Muscle of back (tissue), 11 donors: ENCODE results near the gene SGCD. TPM values are rescaled to one million over a fixed set of nuclear protein-coding genes. Genes with fewer than 3 reads are reported as not detected.
"Not testable (repeated sequence)": the region's sequence is repeated elsewhere in the genome, so short reads cannot be mapped to it uniquely, and the experiment has no call there.

Source experiments
- DNase-seq, 3 donors: peaks; one replicate each; pipeline versions ENCODE4 v3.0.0 to v3.0.0-alpha.2; 2013
- polyA plus RNA-seq, 10 donors: library from polyadenylated mRNA; unstranded; fragments of 120-200 nt; gene quantifications; one replicate each; pipeline ENCODE4 v1.2.1, GENCODE V29; 2013; ENCODE audit not compliant: insufficient read length in 10 of 10

Gene SGCD
- polyA plus RNA-seq, 10 donors = 77.3 to 113 (median 84.3) TPM

DNA sequence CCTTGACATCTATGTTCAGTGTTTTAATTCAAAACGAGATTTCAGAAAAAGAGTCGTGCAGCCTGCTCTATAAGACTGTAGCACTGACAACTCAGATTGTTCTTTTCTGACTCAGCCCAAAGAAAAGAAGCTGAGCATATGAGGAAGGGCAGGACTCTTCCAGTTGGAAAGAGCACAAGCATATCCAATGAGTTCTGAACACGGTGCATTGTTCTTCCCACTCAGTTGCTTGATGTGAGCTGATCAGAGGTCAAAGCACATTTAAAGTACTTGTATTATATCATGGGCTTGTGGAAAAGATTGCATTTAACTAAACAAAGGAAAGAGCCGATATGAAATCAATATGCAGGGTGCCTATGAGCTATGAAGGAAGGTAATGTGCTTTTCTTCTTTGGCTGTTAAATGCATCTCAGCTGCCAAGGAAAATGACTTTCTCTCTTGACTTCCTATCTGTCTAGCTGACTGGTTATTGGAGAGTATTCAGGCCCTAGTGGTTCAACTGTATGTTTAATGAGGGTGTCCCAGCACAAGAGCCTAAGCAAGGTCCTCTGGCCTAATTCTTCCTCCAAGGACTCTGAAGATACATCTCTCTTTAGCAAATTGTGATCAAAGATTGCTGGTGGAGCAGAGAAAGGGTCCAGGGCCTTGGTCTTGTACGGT is 296.5 kb downstream of the SGCD start:
- DNase-seq = no peak

- no peak for DNase-seq
These were observed 297.7 kb downstream of the SGCD start for GRCh38 chr5:156624686-156625085.

GRCh38 chr5:156628421-156628820 is 301.5 kb downstream of the SGCD start:
- no peak for DNase-seq

DNA sequence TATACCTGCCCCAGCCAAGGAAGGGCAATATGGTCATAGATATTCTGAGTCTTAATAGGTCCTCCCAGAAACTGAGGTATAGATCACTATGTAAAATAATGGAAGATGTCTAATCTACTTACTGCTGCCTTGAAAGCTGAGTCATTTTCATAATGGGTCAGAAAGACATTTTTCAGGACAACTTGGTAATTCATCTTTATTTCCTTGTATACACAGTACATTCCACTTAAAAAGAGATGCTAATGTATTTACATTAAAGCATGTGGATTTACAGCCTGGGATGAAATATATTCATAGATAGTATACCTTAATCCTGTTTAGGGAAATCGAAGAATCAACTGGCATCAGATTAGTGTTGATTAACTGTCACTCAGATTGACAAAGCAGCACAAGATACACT is 304.0 kb downstream of the SGCD start:
- DNase-seq = no peak

DNA sequence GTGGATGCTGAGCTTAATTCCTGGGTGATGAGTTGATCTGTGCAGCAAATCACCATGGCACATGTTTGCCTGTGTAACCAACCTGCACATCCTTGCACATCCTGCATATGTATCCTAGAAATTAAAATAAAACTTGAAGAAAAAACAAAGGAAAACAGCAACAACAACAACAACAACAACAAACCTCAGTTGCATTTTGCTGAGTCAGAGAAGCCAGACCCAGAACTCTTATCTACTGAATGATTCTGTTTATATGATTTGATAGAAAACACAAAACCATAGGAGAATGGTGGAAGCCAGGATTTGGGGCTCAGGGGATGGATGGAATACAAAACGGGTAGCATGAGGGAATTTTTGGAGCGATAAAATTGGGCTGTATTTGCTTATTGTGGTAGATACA is 307.3 kb downstream of the SGCD start:
- DNase-seq = no peak

GRCh38 chr5:156640691-156641241 is 313.8 kb downstream of the SGCD start:
- DNase-seq = peak; percentile 74 to 93 (median 81)

GRCh38 chr5:156641686-156642085 is 314.7 kb downstream of the SGCD start:
- DNase-seq = peak; percentile 15 to 72 (median 44)

DNA sequence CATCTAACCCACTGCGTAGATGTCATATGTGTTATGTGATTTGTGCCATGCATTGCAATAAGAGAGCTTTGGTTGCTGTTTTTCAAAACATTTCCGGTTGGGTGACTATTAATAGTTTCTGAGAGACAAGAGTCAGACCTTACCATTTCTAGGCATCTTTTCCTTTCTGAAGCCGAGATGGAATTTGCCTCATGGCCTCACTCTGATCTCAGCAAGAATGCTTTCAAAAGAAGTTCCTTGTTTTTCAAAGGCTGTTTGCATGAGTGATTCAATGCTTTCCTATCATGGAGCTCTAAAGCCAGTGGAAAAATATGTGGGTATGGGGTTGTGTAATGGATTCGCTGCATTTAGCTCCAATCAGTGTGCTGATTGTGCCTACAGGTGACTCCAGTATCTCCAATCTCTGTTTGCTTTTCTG is 320.1 kb downstream of the SGCD start:
- no peak for DNase-seq

GRCh38 chr5:156654444-156654843 is 327.5 kb downstream of the SGCD start:
- DNase-seq = no peak

DNA sequence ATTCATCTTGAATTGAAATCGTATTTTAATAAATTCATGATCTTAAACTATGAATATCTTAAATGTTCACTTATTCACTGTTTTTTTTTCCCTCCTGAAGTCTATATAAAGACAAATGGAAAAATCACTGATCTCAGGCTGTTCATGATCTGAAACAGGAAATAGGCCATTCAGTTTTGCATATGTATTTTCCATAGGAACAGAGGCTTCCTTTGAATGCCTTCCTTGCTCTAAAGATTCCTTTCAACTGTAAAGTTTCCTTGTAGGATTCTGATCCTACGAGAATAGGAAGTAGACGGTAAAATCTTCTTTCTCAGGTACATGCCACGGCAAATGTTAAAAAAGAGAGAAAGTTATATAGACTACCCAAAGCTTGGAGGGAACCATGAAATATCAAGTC is 328.8 kb downstream of the SGCD start:
- no peak for DNase-seq

DNA sequence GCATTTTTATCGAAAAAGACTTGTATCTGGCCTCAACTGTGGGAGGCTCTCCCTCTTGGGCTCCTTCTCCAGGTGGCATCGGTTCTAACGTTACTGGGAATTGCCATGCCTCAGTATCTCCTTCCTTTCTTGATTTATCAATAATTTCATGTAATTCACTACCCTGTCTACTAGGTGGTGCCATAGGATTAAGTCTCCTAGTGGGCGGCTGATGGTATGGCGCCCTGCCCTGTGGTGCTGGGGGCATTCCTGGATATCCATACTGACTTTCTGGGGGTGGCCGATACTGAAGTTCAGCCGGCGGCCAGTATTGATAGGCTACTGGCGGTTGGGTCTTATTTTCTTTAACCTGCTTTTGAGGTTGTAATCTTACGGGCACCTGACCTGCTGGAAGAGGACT is 337.9 kb downstream of the SGCD start:
- not testable (repeated sequence) for DNase-seq

- DNase-seq = not testable (repeated sequence)
These were observed 339.7 kb downstream of the SGCD start for GRCh38 chr5:156666686-156667085.

DNA sequence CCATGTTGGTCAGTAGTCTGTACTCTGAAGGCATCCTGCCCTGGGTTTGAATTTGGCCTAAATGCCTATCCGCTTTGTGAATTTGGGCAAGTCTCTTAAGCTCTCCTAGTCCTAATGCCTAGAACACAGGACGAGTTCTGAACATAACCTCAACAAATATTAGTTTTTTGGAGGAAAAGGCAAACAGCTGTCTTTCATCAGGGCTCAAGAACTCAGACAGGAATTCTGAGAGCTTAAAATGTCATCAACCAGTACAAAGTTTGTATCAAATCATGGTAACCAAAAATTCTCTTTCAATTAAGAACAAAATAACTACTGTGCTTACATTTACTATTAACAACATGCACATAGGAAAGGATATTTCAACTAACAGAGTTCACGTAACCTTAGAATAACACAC is 340.7 kb downstream of the SGCD start:
- no peak for DNase-seq

GRCh38 chr5:156669416-156669815 is 342.5 kb downstream of the SGCD start:
- DNase-seq = no peak

DNA sequence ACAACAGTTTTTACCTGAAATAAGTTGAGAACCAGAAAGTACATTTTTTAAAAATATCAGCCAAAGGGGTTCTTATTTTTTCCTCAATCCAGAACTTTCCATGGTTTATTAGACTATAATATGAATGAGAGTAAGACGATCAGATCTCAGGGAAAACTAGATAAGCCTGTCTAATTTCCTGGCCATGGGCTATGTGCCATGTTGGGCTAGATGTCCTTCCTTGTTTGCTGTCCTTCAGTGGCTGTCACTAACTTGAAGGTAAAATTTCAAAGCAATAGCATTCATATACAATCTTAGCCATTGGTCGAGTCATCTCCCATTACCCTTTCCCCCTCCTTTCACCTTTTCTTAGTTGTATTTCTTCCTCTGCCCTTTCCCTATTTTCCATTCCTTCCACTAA is 343.7 kb downstream of the SGCD start:
- no peak for DNase-seq

GRCh38 chr5:156675395-156675794 is 348.4 kb downstream of the SGCD start:
- peak in 2 of 3 donors; percentile 23 to 52 for DNase-seq

DNA sequence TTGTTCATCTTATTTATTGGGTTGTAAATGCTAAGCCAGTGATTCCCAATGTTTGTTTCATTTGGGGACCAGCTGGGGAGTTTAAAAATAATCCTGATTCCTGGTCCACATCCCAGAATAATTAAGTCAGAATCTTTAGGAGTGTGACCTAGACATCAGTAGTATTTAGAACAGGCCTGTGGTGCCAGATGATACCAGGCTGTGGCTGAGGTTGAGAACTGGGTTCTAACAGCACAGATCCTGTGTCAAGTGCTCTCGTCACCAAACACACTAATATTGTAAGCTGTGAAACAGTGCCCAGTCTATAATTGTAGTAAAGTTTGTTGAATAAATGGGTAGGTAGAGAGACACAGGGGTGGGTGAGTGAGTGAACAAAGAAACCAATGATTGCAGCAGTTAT is 351.0 kb downstream of the SGCD start:
- DNase-seq = no peak

DNA sequence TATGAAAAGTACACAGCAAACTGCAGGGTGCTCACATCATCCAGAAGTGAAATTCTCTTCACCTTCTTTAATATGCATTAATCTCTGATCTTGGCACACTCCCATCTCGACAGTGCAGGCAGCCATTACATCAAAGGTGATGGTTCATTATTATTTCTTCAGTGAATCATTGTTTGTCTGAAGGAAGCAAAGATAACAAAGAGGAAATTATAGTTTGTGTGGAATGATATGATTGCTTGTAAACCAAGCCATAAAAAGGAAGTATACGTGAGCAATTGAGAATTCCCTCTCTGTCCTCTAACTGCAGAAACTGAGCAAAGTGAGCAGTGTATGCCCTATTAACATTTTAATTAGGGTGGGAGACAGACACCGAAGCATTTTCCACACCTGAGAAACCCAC is 351.5 kb downstream of the SGCD start:
- DNase-seq = no peak

DNA sequence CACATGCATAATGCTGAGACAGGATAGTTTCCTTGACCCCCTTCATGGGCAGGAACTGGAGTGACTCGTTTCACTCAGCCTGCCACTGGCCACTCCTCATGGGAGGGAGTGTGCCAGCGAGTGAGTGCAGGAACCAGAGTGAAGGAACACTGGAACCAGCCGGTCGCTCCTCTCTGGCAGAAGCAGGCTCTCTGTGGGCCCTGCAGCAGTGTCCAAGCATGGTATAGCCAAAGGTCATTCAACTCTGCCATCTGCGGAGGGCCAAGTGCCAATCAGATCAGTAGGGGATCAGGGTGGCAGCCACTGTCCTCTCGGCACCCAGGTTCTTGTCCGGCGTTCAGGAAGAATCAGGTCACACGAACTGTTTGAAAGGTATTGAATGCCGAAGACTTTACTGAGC is 353.9 kb downstream of the SGCD start:
- no peak for DNase-seq

DNA sequence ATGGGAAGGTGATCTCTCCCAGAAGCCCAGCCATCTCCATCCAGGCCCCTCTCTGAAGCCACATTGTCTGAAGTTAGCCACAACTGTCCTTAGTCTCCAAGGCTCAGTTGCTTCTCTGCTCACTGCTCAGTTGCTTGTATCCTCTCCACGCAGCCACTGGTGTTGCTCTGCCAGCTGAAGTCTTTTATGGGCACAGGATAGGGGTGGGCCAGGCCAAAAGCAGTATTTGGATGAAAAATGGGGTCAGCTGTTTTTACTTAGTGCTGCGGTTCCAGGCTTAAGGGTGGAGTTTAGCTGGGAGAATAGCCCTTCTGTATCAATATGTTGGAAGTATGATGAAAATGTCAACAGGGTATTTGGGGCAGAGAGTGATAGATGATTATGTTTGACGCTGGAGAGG is 354.3 kb downstream of the SGCD start:
- peak in 1 of 3 donors; percentile 24 for DNase-seq

DNA sequence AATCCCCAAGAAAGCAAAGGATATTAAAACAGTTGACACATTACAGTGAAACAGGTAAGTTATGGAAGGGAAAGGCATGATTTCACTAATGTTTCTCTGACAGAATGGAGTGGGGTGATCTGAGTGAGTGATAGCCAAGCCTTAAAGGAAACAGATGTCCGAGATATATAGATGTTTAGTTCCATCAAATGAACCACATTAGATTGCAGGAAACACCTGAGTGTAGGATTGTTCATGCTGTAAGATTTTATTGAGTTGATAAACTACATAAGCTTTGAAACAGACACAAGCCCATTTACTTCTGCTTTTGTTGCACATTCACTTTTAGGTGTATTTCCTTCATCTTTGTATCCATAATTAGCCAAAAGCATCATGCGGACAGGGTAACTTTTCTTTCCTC is 356.0 kb downstream of the SGCD start:
- DNase-seq = no peak

DNA sequence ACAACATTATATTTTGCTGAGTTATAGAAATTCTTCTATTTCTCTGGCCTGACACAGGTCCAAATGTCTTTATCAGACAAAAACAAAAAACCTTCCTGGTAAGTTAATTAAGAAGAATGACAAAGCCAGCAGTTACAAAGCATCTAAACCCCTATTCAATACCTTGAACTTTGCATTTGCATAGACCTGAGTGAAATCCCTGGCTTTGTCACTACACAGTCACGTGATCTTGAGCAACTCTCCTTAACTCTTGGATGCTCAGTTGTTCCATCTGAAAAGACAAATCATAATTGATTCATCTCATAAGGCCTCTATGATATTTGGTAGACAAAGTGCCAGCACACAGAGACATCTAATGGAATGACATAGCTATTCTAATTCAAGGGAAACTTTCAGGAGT is 356.5 kb downstream of the SGCD start:
- no peak for DNase-seq

- no peak for DNase-seq
These were observed 357.3 kb downstream of the SGCD start for GRCh38 chr5:156684216-156684615.

- peak in 2 of 3 donors; percentile 49 to 62 for DNase-seq
These were observed 358.5 kb downstream of the SGCD start for GRCh38 chr5:156685481-156685880.
